Esophagus squamous epithelium (tissue), 4 donors: ENCODE measurements around the gene ABCC12.

Source experiments
- CTCF ChIP-seq, 6 experiments: fragments of 450-650 bp in 4 of 6; fragments of 200-600 bp in 2 of 6; sonication (generic) in 2 of 6; IDR thresholded peaks; one replicate each; pipeline ENCODE4 v1.5.1; 2016 to 2019; ENCODE audit warnings: antibody characterized with exemption in 6 of 6, mild to moderate bottlenecking in 4 of 6, moderate library complexity in 4 of 6
- POLR2A ChIP-seq, 4 donors: fragments of 450-650 bp; IDR thresholded peaks; one replicate each; pipeline ENCODE4 v1.6.1; 2017; ENCODE audit warnings: antibody characterized with exemption in 4 of 4, mild to moderate bottlenecking in 4 of 4, moderate library complexity in 3 of 4

GRCh38 chr16:48112600-48112999 is 43.2 kb downstream of the ABCC12 start:
- no peak for TF ChIP-seq CTCF (IDR thresholded peaks at IDR 0.05)
- no peak for TF ChIP-seq POLR2A (IDR thresholded peaks at IDR 0.05)
